NOMO-1 (cell line): ENCODE results near the gene CLPTM1.
A peak's percentile ranks its signal among the peaks of the same experiment; 100 is the strongest.
"Not testable (repeated sequence)": the region's sequence is repeated elsewhere in the genome, so short reads cannot be mapped to it uniquely, and the experiment has no call there.

Experiments
- DNase-seq, 2 experiments: peaks; one replicate each; lab custom pipeline; 2025; ENCODE audit not compliant: unreplicated experiment in 2 of 2; lab: John Stamatoyannopoulos, UW

Gene CLPTM1

GRCh38 chr19:44973982-44974735 lies 19.0 kb downstream of the CLPTM1 start:
- no peak for DNase-seq

DNA sequence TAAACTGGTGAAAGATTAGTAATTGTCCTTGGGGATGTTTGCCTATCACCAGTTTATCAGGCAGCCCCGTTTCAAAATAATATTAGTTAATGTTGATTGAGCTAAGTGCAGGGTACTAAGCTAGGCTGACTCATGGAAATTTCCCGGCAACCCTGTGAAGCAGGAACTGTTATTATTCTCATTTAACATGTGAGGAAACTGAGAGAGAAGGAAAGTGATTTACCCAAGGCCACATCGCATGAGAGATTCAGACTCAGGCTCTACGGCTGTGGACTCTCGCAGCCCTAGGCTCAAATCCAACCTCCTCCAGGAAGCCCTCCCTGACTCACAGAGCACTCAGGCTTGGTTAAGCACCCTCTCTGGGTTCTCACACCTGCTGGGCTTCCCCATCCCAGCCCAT lies 19.7 kb downstream of the CLPTM1 start:
- no peak for DNase-seq

DNA sequence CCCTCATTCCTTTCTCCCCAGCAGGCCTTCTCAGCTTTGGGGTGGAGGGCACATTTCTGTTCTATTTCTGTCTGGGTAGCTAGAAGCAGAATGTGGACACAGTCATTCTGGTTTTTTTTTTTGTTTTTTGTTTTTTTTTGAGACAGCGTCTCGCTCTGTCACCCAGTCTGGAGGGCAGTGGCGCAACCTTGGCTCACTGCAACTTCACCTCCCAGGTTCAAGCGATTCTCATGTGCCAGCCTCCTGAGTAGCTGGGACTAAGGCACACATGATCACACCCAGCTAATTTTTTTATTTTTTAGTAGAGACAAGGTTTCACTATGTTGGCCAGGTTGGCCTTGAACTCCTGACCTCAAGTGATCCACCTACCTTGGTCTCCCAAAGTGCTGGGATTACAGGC lies 20.3 kb downstream of the CLPTM1 start:
- no peak for DNase-seq

DNA sequence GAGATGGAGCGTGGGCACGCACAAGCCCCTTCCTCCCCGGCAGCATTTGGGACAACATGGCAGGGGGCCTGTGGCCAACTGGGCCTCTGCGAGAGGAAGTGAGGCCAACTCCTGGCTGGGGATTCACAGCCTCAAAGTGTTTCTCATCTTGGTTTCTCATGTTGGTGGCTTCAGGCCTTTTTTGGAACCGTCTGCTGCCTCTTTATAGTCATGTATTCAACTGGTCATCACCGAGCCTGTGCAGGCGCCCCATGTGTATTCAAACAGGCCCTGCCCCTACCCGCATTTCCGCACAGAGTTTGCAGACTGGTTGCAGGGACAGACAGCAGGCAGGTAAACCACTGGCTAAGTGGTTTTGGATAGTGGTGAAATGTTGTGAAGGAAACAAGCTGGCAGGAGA lies 28.8 kb downstream of the CLPTM1 start:
- DNase-seq: no peak

DNA sequence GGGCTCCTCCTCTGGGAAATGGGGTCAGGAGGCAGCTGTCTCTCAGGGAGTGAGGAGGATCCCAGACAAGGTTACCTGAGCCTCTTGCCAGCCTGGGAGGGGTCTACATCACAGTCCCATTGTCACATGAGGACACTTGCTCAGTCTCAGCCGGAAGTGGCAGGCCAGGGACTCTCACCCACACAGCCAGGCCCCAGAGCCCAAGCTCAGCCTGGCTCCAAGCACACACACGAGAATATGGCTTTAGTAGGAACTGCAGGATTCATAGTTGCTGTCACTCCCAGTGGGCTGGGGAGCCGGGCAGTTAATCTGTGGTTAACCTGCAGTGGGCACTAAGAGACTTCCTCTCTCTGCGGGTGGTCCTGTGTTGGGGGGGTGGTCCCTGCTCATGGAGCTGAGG lies 30.3 kb downstream of the CLPTM1 start:
- DNase-seq: no peak

DNA sequence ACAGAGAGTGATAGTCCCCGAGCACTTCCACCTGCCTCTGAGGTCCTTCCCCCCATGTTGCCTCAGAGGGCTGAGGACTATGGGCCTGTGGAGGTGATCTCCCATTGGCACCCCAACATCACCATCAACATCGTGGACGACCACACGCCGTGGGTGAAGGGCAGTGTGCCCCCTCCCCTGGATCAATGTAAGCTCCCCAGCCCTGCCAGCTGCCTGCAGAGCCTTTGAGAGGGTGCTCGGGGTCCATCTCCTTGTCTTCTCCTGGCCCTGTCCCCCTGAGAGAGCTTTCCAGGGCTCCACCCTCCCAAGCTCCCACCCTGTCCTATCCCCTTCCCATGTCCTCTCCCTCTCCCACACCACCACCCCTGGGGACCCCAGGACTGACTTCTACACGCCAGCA lies 31.2 kb downstream of the CLPTM1 start:
- DNase-seq: no peak

GRCh38 chr19:44987148-44987675 lies 32.0 kb downstream of the CLPTM1 start:
- no peak for DNase-seq

GRCh38 chr19:44988273-44988672 lies 33.1 kb downstream of the CLPTM1 start:
- DNase-seq: no peak

GRCh38 chr19:44988896-44989556 lies 33.8 kb downstream of the CLPTM1 start:
- DNase-seq: peak; percentile 19 to 33

DNA sequence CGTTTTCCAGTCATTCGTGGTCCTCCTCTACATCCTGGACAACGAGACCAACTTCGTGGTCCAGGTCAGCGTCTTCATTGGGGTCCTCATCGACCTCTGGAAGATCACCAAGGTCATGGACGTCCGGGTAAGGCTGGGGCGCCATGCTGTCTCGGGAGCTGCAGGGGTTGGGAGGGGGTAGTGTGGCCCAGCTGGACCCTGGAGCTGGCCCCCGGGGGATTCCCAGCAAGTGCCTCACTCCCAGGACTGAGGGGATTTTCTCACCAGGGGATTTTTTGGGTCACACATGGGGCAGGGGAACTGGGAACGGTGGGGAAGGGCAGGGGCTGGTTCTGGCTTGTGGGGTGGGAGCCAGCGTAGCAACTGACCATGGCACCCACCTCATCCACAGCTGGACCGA lies 35.3 kb downstream of the CLPTM1 start:
- no peak for DNase-seq

DNA sequence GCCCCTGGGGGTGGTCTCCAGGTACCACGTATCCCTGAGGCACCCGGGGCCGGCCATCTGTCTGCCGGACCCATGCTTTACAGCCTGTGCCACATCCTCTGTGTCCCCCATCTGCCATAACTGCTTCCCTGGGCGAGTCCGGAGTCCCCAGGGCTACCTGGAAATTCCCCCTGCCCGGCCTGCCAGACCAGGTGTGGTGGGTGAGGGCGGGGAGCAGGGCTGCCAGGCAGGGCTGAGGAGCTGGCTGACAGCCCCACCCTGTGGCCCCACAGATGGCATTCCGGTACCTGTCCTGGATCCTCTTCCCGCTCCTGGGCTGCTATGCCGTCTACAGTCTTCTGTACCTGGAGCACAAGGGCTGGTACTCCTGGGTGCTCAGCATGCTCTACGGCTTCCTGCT lies 35.8 kb downstream of the CLPTM1 start:
- no peak for DNase-seq

DNA sequence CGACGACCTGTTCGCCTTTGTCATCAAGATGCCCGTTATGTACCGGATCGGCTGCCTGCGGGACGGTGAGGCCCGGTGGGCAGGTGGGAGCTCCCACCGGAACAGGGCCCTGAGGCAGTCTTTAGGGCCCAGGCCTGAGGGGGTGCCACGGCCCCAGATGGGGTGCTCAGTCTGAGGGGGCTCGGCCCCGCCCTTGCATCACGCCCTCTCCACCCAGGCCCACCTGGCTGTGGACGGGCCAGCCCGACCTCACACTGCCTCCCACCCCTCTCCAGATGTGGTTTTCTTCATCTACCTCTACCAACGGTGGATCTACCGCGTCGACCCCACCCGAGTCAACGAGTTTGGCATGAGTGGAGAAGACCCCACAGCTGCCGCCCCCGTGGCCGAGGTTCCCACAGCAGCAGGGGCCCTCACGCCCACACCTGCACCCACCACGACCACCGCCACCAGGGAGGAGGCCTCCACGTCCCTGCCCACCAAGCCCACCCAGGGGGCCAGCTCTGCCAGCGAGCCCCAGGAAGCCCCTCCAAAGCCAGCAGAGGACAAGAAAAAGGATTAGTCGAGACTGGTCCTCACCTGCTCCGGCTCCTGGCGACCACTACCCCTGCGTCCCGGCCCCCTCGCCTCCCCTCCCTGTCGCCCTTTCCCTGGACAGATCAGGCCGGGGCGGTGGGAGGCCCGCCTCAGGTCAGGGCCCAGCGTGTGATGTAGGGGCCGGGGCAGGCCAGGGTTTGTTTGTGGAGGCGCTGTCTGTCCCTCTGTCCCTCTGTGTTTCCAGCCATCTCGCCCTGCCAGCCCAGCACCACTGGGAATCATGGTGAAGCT lies 37.4 kb downstream of the CLPTM1 start:
- DNase-seq: no peak

GRCh38 chr19:44993526-44993925 lies 38.3 kb downstream of the CLPTM1 start:
- no peak for DNase-seq

DNA sequence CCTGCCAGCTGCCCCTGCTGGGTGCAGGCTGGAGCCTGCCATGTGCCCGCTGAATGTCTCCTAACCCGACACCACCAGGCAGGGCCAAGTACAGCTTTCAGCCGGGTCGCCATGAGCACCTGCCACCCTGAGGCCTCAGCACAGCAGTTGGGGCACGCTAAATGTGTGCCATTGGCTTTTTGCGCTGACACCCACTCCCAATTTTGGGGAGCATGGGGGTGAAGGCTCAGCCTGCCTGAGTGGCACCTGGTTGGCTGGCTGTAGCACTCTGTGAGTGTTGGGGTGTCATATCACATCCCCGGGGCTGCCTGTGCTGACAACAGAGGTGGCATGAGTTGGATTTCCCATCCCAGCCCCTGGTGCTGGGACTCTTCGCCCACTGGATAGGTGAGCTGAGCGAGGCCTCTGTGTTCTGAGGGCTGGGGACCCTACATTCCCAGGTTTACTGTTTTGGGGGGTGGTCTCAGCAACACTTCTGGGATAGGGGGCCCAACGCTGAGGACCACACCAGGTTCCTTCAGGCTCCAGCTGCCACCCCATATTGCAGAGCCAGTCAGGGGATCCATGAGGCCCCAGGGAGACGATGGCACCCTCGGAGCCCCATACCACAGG lies 38.9 kb downstream of the CLPTM1 start:
- no peak for DNase-seq

- DNase-seq: no peak
These were observed 42.8 kb downstream of the CLPTM1 start for GRCh38 chr19:44998025-44998424.

- not testable (repeated sequence) for DNase-seq
These were observed 44.1 kb downstream of the CLPTM1 start for GRCh38 chr19:44999131-44999925.

GRCh38 chr19:45000665-45001064 lies 45.5 kb downstream of the CLPTM1 start:
- DNase-seq: not testable (repeated sequence)

GRCh38 chr19:45001087-45001739 lies 46.0 kb downstream of the CLPTM1 start, which contains the start of gene RELB:
Gene RELB, plus strand, starts transcription at chr19:45001464. Its CDS starts 116 bp downstream, at chr19:45001580.
- peak; percentile 69 to 87 for DNase-seq

DNA sequence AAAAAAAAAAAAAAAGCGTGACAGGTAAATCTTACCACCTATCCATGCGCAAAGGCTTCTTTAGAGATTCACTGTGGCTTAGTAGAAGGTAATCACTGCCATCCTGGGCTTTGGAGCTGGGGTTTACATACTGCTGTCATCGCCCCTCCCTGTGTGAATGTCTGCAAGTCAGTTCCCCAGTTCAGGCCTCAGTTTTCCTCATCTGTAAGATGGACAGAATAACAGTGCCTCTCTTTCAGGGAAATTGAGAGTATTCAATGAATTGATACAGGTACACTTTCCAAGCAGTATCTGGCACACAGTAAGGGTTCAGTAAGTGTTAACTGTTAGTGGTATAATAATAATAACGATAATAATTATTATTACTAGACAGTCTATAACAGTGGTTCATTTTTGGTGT lies 48.3 kb downstream of the CLPTM1 start:
- DNase-seq: no peak
